Spinal cord (tissue), 10 donors: ENCODE data around the gene SERHL2. TPM values are rescaled to one million over a fixed set of nuclear protein-coding genes. Genes with fewer than 3 reads are reported as not detected.
"Not testable (repeated sequence)": the region's sequence is repeated elsewhere in the genome, so short reads cannot be mapped to it uniquely, and the experiment has no call there.

ENCODE experiments used
- DNase-seq, 6 donors: peaks; one replicate each; pipeline versions ENCODE4 v3.0.0 to v3.0.0-alpha.2; 2013 to 2015; ENCODE audit warnings: low spot score in 6 of 6, low read depth in 4 of 6
- H3K27ac ChIP-seq: one replicate; pipeline ENCODE4 v1.5.1; 2013; ENCODE audit warnings: low read depth, low read length, control low read depth
- H3K27me3 ChIP-seq: one replicate; pipeline ENCODE4 v1.6.1; 2013; ENCODE audit warnings: low read length; ENCODE audit not compliant: control insufficient read depth, insufficient read depth
- H3K36me3 ChIP-seq: one replicate; pipeline ENCODE4 v1.6.1; 2013; ENCODE audit warnings: low read length; ENCODE audit not compliant: control insufficient read depth, insufficient read depth
- H3K4me1 ChIP-seq: one replicate; pipeline ENCODE4 v1.6.1; 2013; ENCODE audit warnings: low read length; ENCODE audit not compliant: control insufficient read depth, insufficient read depth
- H3K4me3 ChIP-seq: one replicate; pipeline ENCODE4 v1.5.1; 2013; ENCODE audit warnings: low read depth, low read length, control low read depth
- H3K9me3 ChIP-seq: one replicate; pipeline ENCODE4 v1.6.1; 2013; ENCODE audit warnings: low read length; ENCODE audit not compliant: control insufficient read depth, insufficient read depth
- WGBS: methylation state at CpG from one replicate; pipeline ENCODE4 v1.1.5; 2013; ENCODE audit warnings: missing lambda C conversion rate; ENCODE audit not compliant: insufficient coverage; 5-methylcytosine and 5-hydroxymethylcytosine counted together
- polyA plus RNA-seq, 2 donors: library from polyadenylated mRNA; unstranded; fragments of 120-200 nt; gene quantifications; one replicate each; pipeline ENCODE4 v1.2.1, GENCODE V29; 2013; ENCODE audit not compliant: insufficient read length in 2 of 2
- total RNA-seq, 2 donors: library from RNA; depleted of rRNA in 1 of 2; stranded (reverse); fragments of 120-200 nt in 1 of 2; fragments of >200 nt in 1 of 2; gene quantifications; one replicate each; pipeline versions ENCODE4 v1.2.3 to v1.2.4, GENCODE V29; 2013 to 2014
- donor health status: healthy.

The SERHL2 gene
- total and polyA plus RNA-seq, 4 donors, result 2.7 to 12.3 (median 4.5) TPM

- peaks cover 21% of the 10 kb centered on the region for H3K36me3 ChIP-seq
- no peak for DNase-seq
- 100% methylated on average over 1 of the region's 1 CpG for WGBS
- no peaks in the 10 kb centered on the region for H3K9me3 ChIP-seq
- no peaks in the 10 kb centered on the region for H3K27me3 ChIP-seq
- H3K27ac ChIP-seq, result no peak overlapping the region
- peaks cover 66% of the 10 kb centered on the region for H3K4me1 ChIP-seq
- no peak overlapping the region for H3K4me3 ChIP-seq
Measured at GRCh38 chr22:42611051-42611450, 57.3 kb downstream of the SERHL2 start.

DNA sequence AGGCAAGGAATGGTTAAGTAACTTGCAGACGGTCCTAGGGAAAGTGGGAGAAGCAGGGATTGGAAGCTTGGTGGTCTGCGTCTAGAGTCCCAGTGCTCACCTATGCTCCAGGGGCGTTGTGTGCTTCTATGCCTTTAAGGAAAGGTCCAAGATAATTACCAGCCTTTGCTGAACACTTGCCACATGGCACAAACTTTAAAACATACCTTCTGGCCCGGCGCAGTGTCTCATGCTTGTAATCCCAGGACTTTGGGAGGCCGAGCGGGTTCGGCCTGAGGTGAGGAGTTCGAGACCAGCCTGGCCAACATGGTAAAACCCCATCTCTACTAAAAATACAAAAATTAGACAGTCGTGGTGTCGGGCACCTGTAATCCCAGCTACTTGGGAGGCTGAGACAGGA lies 58.6 kb downstream of the SERHL2 start:
- whole genome bisulfite sequencing, result 72% methylated on average over 5 of the region's 11 CpGs
- Histone ChIP-seq H3K4me3 (no peak overlapping the region), H3K9me3 (no peaks in the 10 kb centered on the region), H3K4me1 (peaks cover 75% of the 10 kb centered on the region), H3K27me3 (no peaks in the 10 kb centered on the region), H3K27ac (no peak overlapping the region), H3K36me3 (peaks cover 15% of the 10 kb centered on the region)
- no peak for DNase-seq

GRCh38 chr22:42613872-42614301 lies 60.1 kb downstream of the SERHL2 start:
- H3K9me3 ChIP-seq, result no peaks in the 10 kb centered on the region
- H3K27me3 ChIP-seq, result no peaks in the 10 kb centered on the region
- H3K4me1 ChIP-seq, result peaks cover 66% of the 10 kb centered on the region
- peak overlapping the region; percentile 85 for H3K4me3 ChIP-seq
- 0% methylated on average over 3 of the region's 10 CpGs for WGBS
- H3K27ac ChIP-seq, result peak overlapping the region; percentile 98
- DNase-seq, result no peak
- peaks cover 12% of the 10 kb centered on the region for H3K36me3 ChIP-seq

- Histone ChIP-seq H3K36me3 (peaks cover 18% of the 10 kb centered on the region), H3K9me3 (no peaks in the 10 kb centered on the region), H3K27me3 (no peaks in the 10 kb centered on the region), H3K4me1 (peaks cover 60% of the 10 kb centered on the region), H3K4me3 (peak within 1 kb of the TSS; percentile 85), H3K27ac (peak within 1 kb of the TSS; percentile 98)
- peak; percentile 97 to 99 (median 98) for DNase-seq
- WGBS, result 0% methylated on average over 77 of the region's 85 CpGs
Measured at GRCh38 chr22:42614312-42615091, 60.7 kb downstream of the SERHL2 start, which contains the start of gene POLDIP3. POLDIP3 (minus strand) TSS chr22:42614883; CDS start chr22:42614857, 26 bp downstream.

- no peaks in the 10 kb centered on the region for H3K27me3 ChIP-seq
- no peaks in the 10 kb centered on the region for H3K9me3 ChIP-seq
- H3K4me3 ChIP-seq, result peak overlapping the region; percentile 85
- peak; percentile 80 to 99 (median 90) for DNase-seq
- WGBS, result 0% methylated on average over 26 of the region's 35 CpGs
- peak overlapping the region; percentile 98 for H3K27ac ChIP-seq
- peaks cover 26% of the 10 kb centered on the region for H3K36me3 ChIP-seq
- H3K4me1 ChIP-seq, result peaks cover 52% of the 10 kb centered on the region
Measured at GRCh38 chr22:42615092-42615859, 61.5 kb downstream of the SERHL2 start.

- not testable (repeated sequence) for DNase-seq, H3K9me3 ChIP-seq, H3K27me3 ChIP-seq
- WGBS, result 11% methylated on average over 3 of the region's 13 CpGs
- peak overlapping the region; percentile 98 for H3K27ac ChIP-seq
- H3K36me3 ChIP-seq, result peaks cover 31% of the 10 kb centered on the region
- peaks cover 47% of the 10 kb centered on the region for H3K4me1 ChIP-seq
- H3K4me3 ChIP-seq, result peak overlapping the region; percentile 85
Measured at GRCh38 chr22:42615860-42616175, 62.1 kb downstream of the SERHL2 start.

- Histone ChIP-seq H3K4me3 (no peak overlapping the region), H3K4me1 (peaks cover 40% of the 10 kb centered on the region), H3K36me3 (peaks cover 35% of the 10 kb centered on the region), H3K27ac (no peak overlapping the region), H3K27me3 (no peaks in the 10 kb centered on the region), H3K9me3 (no peaks in the 10 kb centered on the region)
- 59% methylated on average over 15 of the region's 20 CpGs for WGBS
- no peak for DNase-seq
Measured at GRCh38 chr22:42617155-42617983, 63.6 kb downstream of the SERHL2 start.

GRCh38 chr22:42619261-42620063 lies 65.7 kb downstream of the SERHL2 start:
- Histone ChIP-seq H3K4me1 (peaks cover 36% of the 10 kb centered on the region), H3K36me3 (peaks cover 50% of the 10 kb centered on the region), H3K27me3 (no peaks in the 10 kb centered on the region), H3K27ac (no peak overlapping the region), H3K4me3 (no peak overlapping the region), H3K9me3 (no peaks in the 10 kb centered on the region)
- no peak for DNase-seq
- whole genome bisulfite sequencing, result 95% methylated on average over 33 of the region's 35 CpGs

GRCh38 chr22:42620084-42620483 lies 66.3 kb downstream of the SERHL2 start:
- Histone ChIP-seq H3K4me1 (peaks cover 36% of the 10 kb centered on the region), H3K4me3 (no peak overlapping the region), H3K9me3 (no peaks in the 10 kb centered on the region), H3K36me3 (peaks cover 56% of the 10 kb centered on the region), H3K27me3 (no peaks in the 10 kb centered on the region), H3K27ac (no peak overlapping the region)
- no peak for DNase-seq
- 95% methylated on average over 4 of the region's 4 CpGs for WGBS
